PC-3 (cell line): ENCODE measurements around the gene PRTN3. TPM values are rescaled to one million over a fixed set of nuclear protein-coding genes. Genes with fewer than 3 reads are reported as not detected.

ENCODE experiments used
- ATAC-seq: fragments of 200-7000 bp; cut with Tn5 transposase; 2 replicates; pipeline ENCODE4 v1.9.1; 2020; ENCODE audit warnings: mild to moderate bottlenecking, moderate library complexity
- BruUV-seq: library from RNA; stranded (reverse); fragments of 400-500 nt; replicated peaks from 2 replicates; lab custom pipeline; 2021; lab: Mats Ljungman, UMichigan
- CTCF ChIA-PET: fragments of 300-600 bp; sonication (Branson Sonifier 250); formaldehyde crosslinking; loops from one replicate; lab custom pipeline; 2022; ENCODE audit warnings: antibody characterized with exemption; lab: Charles Lee
- POLR2A ChIA-PET: fragments of 300-600 bp; sonication (Branson Sonifier 250); formaldehyde crosslinking; loops from one replicate; lab custom pipeline; 2022; ENCODE audit warnings: antibody characterized with exemption; ENCODE audit not compliant: unreplicated experiment; lab: Charles Lee
- DNase-seq: peaks from one replicate; pipeline ENCODE4 v3.0.0-alpha.2; 2015
- H2AFZ ChIP-seq: fragments of 300-600 bp; sonication (generic); 2 replicates; pipeline ENCODE4 v1.6.0; 2016; ENCODE audit warnings: antibody characterized with exemption, low read length
- H3F3A ChIP-seq: fragments of 300-600 bp; sonication (generic); one replicate; pipeline ENCODE4 v1.6.0; 2017; ENCODE audit warnings: antibody characterized with exemption, low read length, control low read depth, mild to moderate bottlenecking; ENCODE audit not compliant: unreplicated experiment
- H3K27ac ChIP-seq: fragments of 300-600 bp; sonication (generic); 2 replicates; pipeline ENCODE4 v1.5.1; 2016; ENCODE audit warnings: mild to moderate bottlenecking, low read length
- H3K27me3 ChIP-seq: fragments of 300-600 bp; sonication (generic); 2 replicates; pipeline ENCODE4 v1.6.1; 2016; ENCODE audit warnings: low read length, mixed read lengths
- H3K36me3 ChIP-seq: fragments of 300-600 bp; sonication (generic); 2 replicates; pipeline ENCODE4 v1.6.1; 2016; ENCODE audit warnings: low read depth, mixed run types, low read length, mixed read lengths
- H3K4me1 ChIP-seq: fragments of 300-600 bp; sonication (generic); 2 replicates; pipeline ENCODE4 v1.5.1; 2016; ENCODE audit warnings: low read length; ENCODE audit not compliant: insufficient read depth
- H3K4me2 ChIP-seq: fragments of 300-600 bp; sonication (generic); 2 replicates; pipeline ENCODE4 v1.6.0; 2016; ENCODE audit warnings: low read length
- H3K4me3 ChIP-seq: fragments of 300-600 bp; sonication (generic); 2 replicates; pipeline ENCODE4 v1.5.1; 2016; ENCODE audit warnings: mild to moderate bottlenecking, low read length, mixed read lengths
- H3K79me2 ChIP-seq: fragments of 300-600 bp; sonication (generic); 2 replicates; pipeline ENCODE4 v1.6.1; 2017; ENCODE audit warnings: low read length, mixed read lengths
- H3K9ac ChIP-seq: fragments of 300-600 bp; sonication (generic); 2 replicates; pipeline ENCODE4 v1.6.0; 2016; ENCODE audit warnings: mild to moderate bottlenecking, low read length
- H3K9me2 ChIP-seq: fragments of 300-600 bp; sonication (generic); replicated peaks from 2 replicates; pipeline ENCODE4 v1.6.1; 2016; ENCODE audit warnings: mixed run types, low read length, mixed read lengths
- H3K9me3 ChIP-seq: fragments of 300-600 bp; sonication (generic); 2 replicates; pipeline ENCODE4 v1.6.1; 2016; ENCODE audit warnings: low read length, mixed read lengths
- H4K20me1 ChIP-seq: fragments of 300-600 bp; sonication (generic); 2 replicates; pipeline ENCODE4 v1.6.1; 2016; ENCODE audit warnings: low read length, mixed read lengths
- CTCF ChIP-seq: fragments of 300-600 bp; sonication (generic); conservative IDR thresholded peaks from 2 replicates; pipeline ENCODE4 v1.5.1; 2017; ENCODE audit warnings: antibody characterized with exemption, low read depth, mild to moderate bottlenecking, low read length
- EZH2 ChIP-seq: fragments of 300-600 bp; sonication (generic); IDR thresholded peaks from one replicate; pipeline ENCODE4 v1.6.1; 2017; ENCODE audit warnings: antibody characterized with exemption, mild to moderate bottlenecking, low read length; ENCODE audit not compliant: unreplicated experiment
- EZH2phosphoT487 ChIP-seq: fragments of 300-600 bp; sonication (generic); IDR thresholded peaks from 2 replicates; pipeline ENCODE4 v1.6.1; 2018; ENCODE audit warnings: mild to moderate bottlenecking, antibody characterized with exemption, low read length, borderline replicate concordance
- intact Hi-C: fragments of 100-400 bp; cut with micrococcal nuclease; formaldehyde crosslinking; loops from 2 replicates; pipeline ENCODE4 v1.9.0; 2023
- total RNA-seq: library from RNA; depleted of rRNA; stranded (reverse); fragments of >200 nt; gene quantifications from 2 replicates; pipeline ENCODE4 v1.2.3, GENCODE V29; 2014

PRTN3 gene
- total RNA-seq, 1 experiment from 2014 or later: 0.29 TPM

- 0 out of 2 replicates have a peak, but pooled peaks have one; percentile 4 for ATAC-seq
- BruUV-seq: TSS peak; percentile 25
- intact Hi-C loops: no loop called here
Observed at GRCh38 chr19:800360-801029, 40.3 kb upstream of the PRTN3 start.

GRCh38 chr19:801030-801860 lies 39.6 kb upstream of the PRTN3 start:
- no peaks in the 10 kb centered on the region for H3K9me2 ChIP-seq
- no peaks in the 10 kb centered on the region for H3F3A ChIP-seq
- H3K4me3 ChIP-seq: peak overlapping the region; percentile 88
- H3K9me3 ChIP-seq: no peaks in the 10 kb centered on the region
- ATAC-seq (no peak; the same call in 1 of the 2 replicates), DNase-seq (peak; percentile 22)
- peaks cover 79% of the 10 kb centered on the region for H4K20me1 ChIP-seq
- ChIA-PET POLR2A (no interaction called here), CTCF (no interaction called here)
- peaks cover 84% of the 10 kb centered on the region for H3K79me2 ChIP-seq
- H3K4me1 ChIP-seq: peaks cover 26% of the 10 kb centered on the region
- TF ChIP-seq EZH2 (no peak), EZH2phosphoT487 (no peak), CTCF (no peak)
- peak overlapping the region; percentile 100 for H3K4me2 ChIP-seq
- intact Hi-C loops: no loop called here
- H3K27me3 ChIP-seq: no peaks in the 10 kb centered on the region
- no peak overlapping the region for H3K9ac ChIP-seq
- H2AFZ ChIP-seq: no peak overlapping the region
- H3K36me3 ChIP-seq: peaks cover 71% of the 10 kb centered on the region
- BruUV-seq: no TSS peak
- H3K27ac ChIP-seq: peak overlapping the region; percentile 72; the same call in 1 of the 2 replicates

More at GRCh38 chr19:800360-801029, 40.3 kb upstream of the PRTN3 start:
- H3K9ac ChIP-seq: peak overlapping the region; percentile 93
- peaks cover 77% of the 10 kb centered on the region for H3K79me2 ChIP-seq
- H3K4me2 ChIP-seq: peak overlapping the region; percentile 100
- peak overlapping the region; percentile 88 for H3K4me3 ChIP-seq
- peaks cover 76% of the 10 kb centered on the region for H4K20me1 ChIP-seq
- H3K36me3 ChIP-seq: peaks cover 69% of the 10 kb centered on the region
- DNase-seq: peak; percentile 61
- H3K27me3 ChIP-seq: no peaks in the 10 kb centered on the region
- peaks cover 26% of the 10 kb centered on the region for H3K4me1 ChIP-seq
- ChIA-PET POLR2A (no interaction called here), CTCF (no interaction called here)
- H2AFZ ChIP-seq: no peak overlapping the region
- no peaks in the 10 kb centered on the region for H3K9me3 ChIP-seq
- H3K9me2 ChIP-seq: no peaks in the 10 kb centered on the region
- H3F3A ChIP-seq: no peaks in the 10 kb centered on the region
- peak overlapping the region; percentile 72 for H3K27ac ChIP-seq
- TF ChIP-seq EZH2 (no peak), CTCF (no peak), EZH2phosphoT487 (no peak)
